Measurements from ENCODE around the gene SRPK2. TPM values are rescaled to one million over a fixed set of nuclear protein-coding genes. Genes with fewer than 3 reads are reported as not detected.

Gene SRPK2
- polyA plus RNA-seq, 1 donor from 2014 or later = 118 TPM

GRCh38 chr7:105245398-105246114, 143.2 kb downstream of the SRPK2 start:
- Histone ChIP-seq H3K9me2 (ENCODE audit: insufficient read depth, low read length) (no peaks in the 10 kb centered on the region), H3K9me3 (ENCODE audit: low read length) (no peaks in the 10 kb centered on the region), H3K4me3 (ENCODE audit: low read length) (peak overlapping the region; percentile 9), H2AFZ (ENCODE audit: low read depth, low read length) (no peak overlapping the region), H3F3A (ENCODE audit: insufficient read depth, low read length, poor library complexity, severe bottlenecking) (no peaks in the 10 kb centered on the region), H3K27me3 (ENCODE audit: insufficient read depth, low read depth, low read length) (no peaks in the 10 kb centered on the region), H3K27ac (ENCODE audit: low read length) (peak overlapping the region; percentile 28), H3K79me2 (replicated peaks; ENCODE audit: insufficient read depth, low read length) (peaks cover 26% of the 10 kb centered on the region), H4K20me1 (ENCODE audit: insufficient read depth) (no peaks in the 10 kb centered on the region), H3K4me2 (ENCODE audit: low read length) (no peak overlapping the region), H3K36me3 (ENCODE audit: insufficient read depth, low read length) (no peaks in the 10 kb centered on the region), H3K9ac (ENCODE audit: low read length) (no peak overlapping the region)
- peak; percentile 16 for TF ChIP-seq POLR2AphosphoS5 (IDR thresholded peaks at IDR 0.05)
- TF ChIP-seq TAF1 (IDR thresholded peaks at IDR 0.05; ENCODE audit: low read depth) = no peak

DNA sequence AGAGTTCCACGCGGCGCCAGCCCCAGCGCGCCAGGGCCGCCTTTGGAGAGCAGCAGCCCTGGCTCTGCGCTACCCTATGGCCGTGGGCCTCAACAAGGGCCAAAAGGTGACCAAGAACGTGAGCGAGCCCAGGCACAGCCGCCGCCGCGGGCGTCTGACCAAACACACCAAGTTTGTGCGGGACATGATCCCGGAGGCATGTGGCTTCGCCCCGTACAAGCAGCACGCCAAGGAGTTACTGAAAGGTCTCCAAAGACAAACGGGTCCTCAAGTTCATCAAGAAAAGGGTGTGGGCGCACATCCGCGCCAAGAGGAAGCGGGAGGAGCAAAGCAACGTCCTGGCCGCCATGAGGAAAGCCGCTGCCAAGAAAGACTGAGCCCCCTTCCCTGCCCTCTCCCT, 144.1 kb downstream of the SRPK2 start:
- Histone ChIP-seq H3K36me3 (ENCODE audit: insufficient read depth, low read length) (no peaks in the 10 kb centered on the region), H2AFZ (ENCODE audit: low read depth, low read length) (no peak overlapping the region), H3K4me3 (ENCODE audit: low read length) (no peak overlapping the region), H3K79me2 (replicated peaks; ENCODE audit: insufficient read depth, low read length) (peaks cover 28% of the 10 kb centered on the region), H3K27me3 (ENCODE audit: insufficient read depth, low read depth, low read length) (no peaks in the 10 kb centered on the region), H3K9me3 (ENCODE audit: low read length) (no peaks in the 10 kb centered on the region), H3K9ac (ENCODE audit: low read length) (no peak overlapping the region), H3K4me2 (ENCODE audit: low read length) (no peak overlapping the region), H3K27ac (ENCODE audit: low read length) (no peak overlapping the region), H4K20me1 (ENCODE audit: insufficient read depth) (no peaks in the 10 kb centered on the region), H3K9me2 (ENCODE audit: insufficient read depth, low read length) (no peaks in the 10 kb centered on the region), H3F3A (ENCODE audit: insufficient read depth, low read length, poor library complexity, severe bottlenecking) (no peaks in the 10 kb centered on the region)
- TF ChIP-seq TAF1 (IDR thresholded peaks at IDR 0.05; ENCODE audit: low read depth) (no peak), SMC3 (conservative IDR thresholded peaks at IDR 0.05; ENCODE audit: poor library complexity) (no peak), EP300 (conservative IDR thresholded peaks at IDR 0.05; ENCODE audit: poor library complexity, severe bottlenecking) (no peak), POLR2AphosphoS5 (IDR thresholded peaks at IDR 0.05) (no peak), EZH2 (IDR thresholded peaks at IDR 0.05; ENCODE audit: borderline replicate concordance, insufficient read depth, low read length, poor library complexity, severe bottlenecking) (no peak)

DNA sequence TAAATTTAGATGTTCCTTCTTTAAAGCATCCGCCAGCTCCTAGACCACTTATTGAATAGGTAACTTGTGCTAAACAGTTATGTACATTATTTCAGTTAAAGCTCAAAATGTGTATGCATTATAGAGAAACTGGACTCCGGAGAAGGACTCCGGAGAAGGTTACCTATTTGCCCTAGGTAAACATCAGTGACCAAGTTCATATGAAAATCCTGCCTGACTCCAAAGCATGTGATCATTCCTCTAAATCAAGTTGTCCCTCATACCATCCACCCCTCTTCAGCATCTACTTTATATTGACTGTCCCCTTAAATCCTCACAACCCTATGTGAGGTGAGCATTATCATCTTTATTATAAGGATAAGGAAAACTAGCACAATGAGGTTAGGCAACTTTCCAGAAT, 147.5 kb downstream of the SRPK2 start:
- no peak for TF ChIP-seq RAD21 (conservative IDR thresholded peaks at IDR 0.05)
- TF ChIP-seq EZH2 (IDR thresholded peaks at IDR 0.05; ENCODE audit: borderline replicate concordance, insufficient read depth, low read length, poor library complexity, severe bottlenecking) = no peak
- no peak for TF ChIP-seq TAF1 (IDR thresholded peaks at IDR 0.05; ENCODE audit: low read depth)
- TF ChIP-seq EP300 (conservative IDR thresholded peaks at IDR 0.05; ENCODE audit: poor library complexity, severe bottlenecking) = no peak
- TF ChIP-seq, protein P1, sequence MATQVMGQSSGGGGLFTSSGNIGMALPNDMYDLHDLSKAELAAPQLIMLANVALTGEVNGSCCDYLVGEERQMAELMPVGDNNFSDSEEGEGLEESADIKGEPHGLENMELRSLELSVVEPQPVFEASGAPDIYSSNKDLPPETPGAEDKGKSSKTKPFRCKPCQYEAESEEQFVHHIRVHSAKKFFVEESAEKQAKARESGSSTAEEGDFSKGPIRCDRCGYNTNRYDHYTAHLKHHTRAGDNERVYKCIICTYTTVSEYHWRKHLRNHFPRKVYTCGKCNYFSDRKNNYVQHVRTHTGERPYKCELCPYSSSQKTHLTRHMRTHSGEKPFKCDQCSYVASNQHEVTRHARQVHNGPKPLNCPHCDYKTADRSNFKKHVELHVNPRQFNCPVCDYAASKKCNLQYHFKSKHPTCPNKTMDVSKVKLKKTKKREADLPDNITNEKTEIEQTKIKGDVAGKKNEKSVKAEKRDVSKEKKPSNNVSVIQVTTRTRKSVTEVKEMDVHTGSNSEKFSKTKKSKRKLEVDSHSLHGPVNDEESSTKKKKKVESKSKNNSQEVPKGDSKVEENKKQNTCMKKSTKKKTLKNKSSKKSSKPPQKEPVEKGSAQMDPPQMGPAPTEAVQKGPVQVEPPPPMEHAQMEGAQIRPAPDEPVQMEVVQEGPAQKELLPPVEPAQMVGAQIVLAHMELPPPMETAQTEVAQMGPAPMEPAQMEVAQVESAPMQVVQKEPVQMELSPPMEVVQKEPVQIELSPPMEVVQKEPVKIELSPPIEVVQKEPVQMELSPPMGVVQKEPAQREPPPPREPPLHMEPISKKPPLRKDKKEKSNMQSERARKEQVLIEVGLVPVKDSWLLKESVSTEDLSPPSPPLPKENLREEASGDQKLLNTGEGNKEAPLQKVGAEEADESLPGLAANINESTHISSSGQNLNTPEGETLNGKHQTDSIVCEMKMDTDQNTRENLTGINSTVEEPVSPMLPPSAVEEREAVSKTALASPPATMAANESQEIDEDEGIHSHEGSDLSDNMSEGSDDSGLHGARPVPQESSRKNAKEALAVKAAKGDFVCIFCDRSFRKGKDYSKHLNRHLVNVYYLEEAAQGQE (IDR thresholded peaks at IDR 0.05; ENCODE audit: borderline replicate concordance) = no peak
- no peak for TF ChIP-seq MXI1 (conservative IDR thresholded peaks at IDR 0.05; ENCODE audit: poor library complexity, severe bottlenecking)
- TF ChIP-seq SMC3 (conservative IDR thresholded peaks at IDR 0.05; ENCODE audit: poor library complexity) = no peak
- TF ChIP-seq, protein P2, sequence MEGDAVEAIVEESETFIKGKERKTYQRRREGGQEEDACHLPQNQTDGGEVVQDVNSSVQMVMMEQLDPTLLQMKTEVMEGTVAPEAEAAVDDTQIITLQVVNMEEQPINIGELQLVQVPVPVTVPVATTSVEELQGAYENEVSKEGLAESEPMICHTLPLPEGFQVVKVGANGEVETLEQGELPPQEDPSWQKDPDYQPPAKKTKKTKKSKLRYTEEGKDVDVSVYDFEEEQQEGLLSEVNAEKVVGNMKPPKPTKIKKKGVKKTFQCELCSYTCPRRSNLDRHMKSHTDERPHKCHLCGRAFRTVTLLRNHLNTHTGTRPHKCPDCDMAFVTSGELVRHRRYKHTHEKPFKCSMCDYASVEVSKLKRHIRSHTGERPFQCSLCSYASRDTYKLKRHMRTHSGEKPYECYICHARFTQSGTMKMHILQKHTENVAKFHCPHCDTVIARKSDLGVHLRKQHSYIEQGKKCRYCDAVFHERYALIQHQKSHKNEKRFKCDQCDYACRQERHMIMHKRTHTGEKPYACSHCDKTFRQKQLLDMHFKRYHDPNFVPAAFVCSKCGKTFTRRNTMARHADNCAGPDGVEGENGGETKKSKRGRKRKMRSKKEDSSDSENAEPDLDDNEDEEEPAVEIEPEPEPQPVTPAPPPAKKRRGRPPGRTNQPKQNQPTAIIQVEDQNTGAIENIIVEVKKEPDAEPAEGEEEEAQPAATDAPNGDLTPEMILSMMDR (IDR thresholded peaks at IDR 0.05; ENCODE audit: poor library complexity, severe bottlenecking) = no peak
- TF ChIP-seq POLR2AphosphoS5 (IDR thresholded peaks at IDR 0.05) = no peak
- no peaks in the 10 kb centered on the region for H3F3A ChIP-seq (ENCODE audit: insufficient read depth, low read length, poor library complexity, severe bottlenecking)
- no peak overlapping the region for H3K9ac ChIP-seq (ENCODE audit: low read length)
- no peaks in the 10 kb centered on the region for H3K9me3 ChIP-seq (ENCODE audit: low read length)
- no peaks in the 10 kb centered on the region for H4K20me1 ChIP-seq (ENCODE audit: insufficient read depth)
- H3K4me2 ChIP-seq (ENCODE audit: low read length) = no peak overlapping the region
- H3K9me2 ChIP-seq (ENCODE audit: insufficient read depth, low read length) = no peaks in the 10 kb centered on the region
- H3K27me3 ChIP-seq (ENCODE audit: insufficient read depth, low read depth, low read length) = no peaks in the 10 kb centered on the region
- no peak overlapping the region for H3K4me3 ChIP-seq (ENCODE audit: low read length)
- peaks cover 29% of the 10 kb centered on the region for H3K79me2 ChIP-seq (replicated peaks; ENCODE audit: insufficient read depth, low read length)
- H3K36me3 ChIP-seq (ENCODE audit: insufficient read depth, low read length) = no peaks in the 10 kb centered on the region
- no peak overlapping the region for H2AFZ ChIP-seq (ENCODE audit: low read depth, low read length)
- no peak overlapping the region for H3K27ac ChIP-seq (ENCODE audit: low read length)

Measured in neural cell (in vitro differentiated cells).